ENCODE results near the gene DCAF7. TPM values are rescaled to one million over a fixed set of nuclear protein-coding genes. Genes with fewer than 3 reads are reported as not detected.

Gene DCAF7
- total and polyA plus RNA-seq, 2 donors from 2014 or later: 19.9 to 81.0 TPM

- Histone ChIP-seq H3K4me1 (ENCODE audit: control insufficient read depth in 2 of 3, insufficient read depth in 2 of 3, low read depth in 1 of 3, low read length in 3 of 3) (peaks cover 0 to 3% (median 0%) of the 10 kb centered on the region in 3 donors), H3K36me3 (ENCODE audit: control insufficient read depth in 2 of 3, insufficient read depth in 3 of 3, low read length in 3 of 3) (no peaks in the 10 kb centered on the region), H3K27ac (ENCODE audit: low read depth in 2 of 2, low read length in 2 of 2) (no peak overlapping the region), H3K9ac (ENCODE audit: low read length in 3 of 3) (no peak overlapping the region), H3K9me3 (ENCODE audit: control insufficient read depth in 2 of 3, insufficient read depth in 1 of 3, low read length in 3 of 3) (no peaks in the 10 kb centered on the region), H3K27me3 (ENCODE audit: control insufficient read depth, insufficient read depth, low read length) (peaks cover 6% of the 10 kb centered on the region), H3K4me3 (ENCODE audit: low read length in 3 of 3) (no peak overlapping the region)
- DNase-seq: peak in 2 of 5 donors; percentile 23 to 47
- TF ChIP-seq CTCF (IDR thresholded peaks at IDR 0.05; ENCODE audit: borderline replicate concordance, extremely low read depth, insufficient read depth): no peak
- no peak for FAIRE-seq
- intact Hi-C loops (cut with DNase I): no loop called here
These were observed 7.1 kb upstream of the DCAF7 start for GRCh38 chr17:63542942-63543821.

GRCh38 chr17:63543822-63544420 is 6.4 kb upstream of the DCAF7 start:
- DNase-seq: no peak
- TF ChIP-seq CTCF (IDR thresholded peaks at IDR 0.05; ENCODE audit: borderline replicate concordance, extremely low read depth, insufficient read depth): no peak
- Histone ChIP-seq H3K9ac (ENCODE audit: low read length in 3 of 3) (no peak overlapping the region), H3K36me3 (ENCODE audit: control insufficient read depth in 2 of 3, insufficient read depth in 3 of 3, low read length in 3 of 3) (no peaks in the 10 kb centered on the region), H3K27ac (ENCODE audit: low read depth in 2 of 2, low read length in 2 of 2) (no peak overlapping the region), H3K9me3 (ENCODE audit: control insufficient read depth in 2 of 3, insufficient read depth in 1 of 3, low read length in 3 of 3) (no peaks in the 10 kb centered on the region), H3K27me3 (ENCODE audit: control insufficient read depth, insufficient read depth, low read length) (peaks cover 2% of the 10 kb centered on the region), H3K4me3 (ENCODE audit: low read length in 3 of 3) (no peak overlapping the region), H3K4me1 (ENCODE audit: control insufficient read depth in 2 of 3, insufficient read depth in 2 of 3, low read depth in 1 of 3, low read length in 3 of 3) (no peaks in the 10 kb centered on the region)
- no peak for FAIRE-seq
- intact Hi-C loops (cut with DNase I): no loop called here

- Histone ChIP-seq H3K4me1 (ENCODE audit: control insufficient read depth in 2 of 3, insufficient read depth in 2 of 3, low read depth in 1 of 3, low read length in 3 of 3) (peaks cover 0 to 3% (median 2%) of the 10 kb centered on the region in 3 donors), H3K27ac (ENCODE audit: low read depth in 2 of 2, low read length in 2 of 2) (no peak overlapping the region), H3K4me3 (ENCODE audit: low read length in 3 of 3) (no peak overlapping the region), H3K9me3 (ENCODE audit: control insufficient read depth in 2 of 3, insufficient read depth in 1 of 3, low read length in 3 of 3) (no peaks in the 10 kb centered on the region), H3K36me3 (ENCODE audit: control insufficient read depth in 2 of 3, insufficient read depth in 3 of 3, low read length in 3 of 3) (no peaks in the 10 kb centered on the region), H3K9ac (ENCODE audit: low read length in 3 of 3) (no peak overlapping the region), H3K27me3 (ENCODE audit: control insufficient read depth, insufficient read depth, low read length) (no peaks in the 10 kb centered on the region)
- no peak for TF ChIP-seq CTCF (IDR thresholded peaks at IDR 0.05; ENCODE audit: borderline replicate concordance, extremely low read depth, insufficient read depth)
- intact Hi-C loops (cut with DNase I): no loop called here
- no peak for DNase-seq
- no peak for FAIRE-seq
These were observed 5.6 kb upstream of the DCAF7 start for GRCh38 chr17:63544467-63545301.

All from kidney (tissue), 14 donors.